ENCODE data around the gene TMSB4Y. TPM values are rescaled to one million over a fixed set of nuclear protein-coding genes. Genes with fewer than 3 reads are reported as not detected.
A peak's percentile ranks its signal among the peaks of the same experiment; 100 is the strongest.

The TMSB4Y gene
- 0.59 TPM in 1 of 2 replicates, not detected in the other for total RNA-seq (2014; rRNA removed; shearing (Covaris generic); ENCODE audit: low replicate concordance)

- peak; percentile 73 for DNase-seq
- H3K4me3 ChIP-seq, result peak within 1 kb of the TSS; percentile 42
These were observed at the start of gene TMSB4Y for GRCh38 chrY:13703568-13703968. TMSB4Y (plus strand) TSS chrY:13703899.

GRCh38 chrY:13664162-13664561 lies 39.5 kb upstream of the TMSB4Y start:
- Histone ChIP-seq H3K27me3 (no peaks in the 10 kb centered on the region), H3K9me3 (no peaks in the 10 kb centered on the region), H3K36me3 (no peaks in the 10 kb centered on the region), H3K4me3 (no peak overlapping the region)
- no peak for DNase-seq

More at GRCh38 chrY:13703568-13703968, at the start of gene TMSB4Y:
- Histone ChIP-seq H3K36me3 (no peaks in the 10 kb centered on the region), H3K27me3 (no peaks in the 10 kb centered on the region), H3K9me3 (no peaks in the 10 kb centered on the region)

GRCh38 chrY:13671122-13671521 lies 32.6 kb upstream of the TMSB4Y start:
- Histone ChIP-seq H3K4me3 (no peak overlapping the region), H3K36me3 (no peaks in the 10 kb centered on the region), H3K9me3 (no peaks in the 10 kb centered on the region), H3K27me3 (no peaks in the 10 kb centered on the region)
- DNase-seq, result no peak

- DNase-seq, result no peak
- H3K9me3 ChIP-seq, result no peaks in the 10 kb centered on the region
- H3K36me3 ChIP-seq, result no peaks in the 10 kb centered on the region
- no peaks in the 10 kb centered on the region for H3K27me3 ChIP-seq
- H3K4me3 ChIP-seq, result no peak overlapping the region
These were observed 1.4 kb upstream of the TMSB4Y start for GRCh38 chrY:13702276-13702675.

- H3K4me3 ChIP-seq, result peak overlapping the region; percentile 42
- DNase-seq, result peak; percentile 15
- H3K27me3 ChIP-seq, result no peaks in the 10 kb centered on the region
- H3K9me3 ChIP-seq, result no peaks in the 10 kb centered on the region
- no peaks in the 10 kb centered on the region for H3K36me3 ChIP-seq
These were observed 627 bp downstream of the TMSB4Y start for GRCh38 chrY:13704121-13704930.

GRCh38 chrY:13705197-13705596 lies 1.5 kb downstream of the TMSB4Y start:
- Histone ChIP-seq H3K9me3 (no peaks in the 10 kb centered on the region), H3K36me3 (no peaks in the 10 kb centered on the region), H3K4me3 (no peak overlapping the region), H3K27me3 (no peaks in the 10 kb centered on the region)
- no peak for DNase-seq

GRCh38 chrY:13708038-13708437 lies 4.3 kb downstream of the TMSB4Y start:
- no peak for DNase-seq
- Histone ChIP-seq H3K27me3 (no peaks in the 10 kb centered on the region), H3K9me3 (no peaks in the 10 kb centered on the region), H3K36me3 (no peaks in the 10 kb centered on the region), H3K4me3 (no peak overlapping the region)

GRCh38 chrY:13718996-13719395 lies 15.3 kb downstream of the TMSB4Y start:
- Histone ChIP-seq H3K27me3 (no peaks in the 10 kb centered on the region), H3K36me3 (no peaks in the 10 kb centered on the region), H3K4me3 (no peak overlapping the region), H3K9me3 (no peaks in the 10 kb centered on the region)
- no peak for DNase-seq

- no peaks in the 10 kb centered on the region for H3K36me3 ChIP-seq
- DNase-seq, result no peak
- no peaks in the 10 kb centered on the region for H3K27me3 ChIP-seq
- H3K9me3 ChIP-seq, result no peaks in the 10 kb centered on the region
- H3K4me3 ChIP-seq, result no peak overlapping the region
These were observed 25.8 kb downstream of the TMSB4Y start for GRCh38 chrY:13729517-13729916.

- Histone ChIP-seq H3K9me3 (no peaks in the 10 kb centered on the region), H3K4me3 (no peak overlapping the region), H3K36me3 (no peaks in the 10 kb centered on the region), H3K27me3 (no peaks in the 10 kb centered on the region)
- DNase-seq, result no peak
These were observed 34.9 kb downstream of the TMSB4Y start for GRCh38 chrY:13738618-13739017.

GRCh38 chrY:13751289-13752071 lies 47.8 kb downstream of the TMSB4Y start:
- H3K4me3 ChIP-seq, result peak overlapping the region; percentile 10; the same call in 1 of the 2 replicates

GRCh38 chrY:13754661-13755060 lies 51.0 kb downstream of the TMSB4Y start:
- Histone ChIP-seq H3K27me3 (no peaks in the 10 kb centered on the region), H3K36me3 (no peaks in the 10 kb centered on the region), H3K4me3 (no peak overlapping the region), H3K9me3 (no peaks in the 10 kb centered on the region)
- DNase-seq, result no peak

More at GRCh38 chrY:13751289-13752071, 47.8 kb downstream of the TMSB4Y start:
- H3K9me3 ChIP-seq, result no peaks in the 10 kb centered on the region
- H3K36me3 ChIP-seq, result no peaks in the 10 kb centered on the region
- H3K27me3 ChIP-seq, result no peaks in the 10 kb centered on the region
- DNase-seq, result no peak

Other genes with a start within 250 kb of the TMSB4Y start
- 4.2 and 11.4 TPM in 2 replicates for gene UTY, start 223.9 kb upstream of the TMSB4Y start, total RNA-seq (2014; rRNA removed; shearing (Covaris generic); ENCODE audit: low replicate concordance)